NCI-H460 (cell line): ENCODE measurements around the gene EOGT. TPM values are rescaled to one million over a fixed set of nuclear protein-coding genes. Genes with fewer than 3 reads are reported as not detected.

Experiments
- DNase-seq: peaks from one replicate; pipeline ENCODE4 v3.0.0-alpha.2; 2016; ENCODE audit warnings: low read depth; ENCODE audit errors: extremely low read depth
- total RNA-seq: library from RNA; depleted of rRNA; stranded (reverse); fragments of >200 nt; shearing (Covaris generic); gene quantifications from 2 replicates; pipeline ENCODE4 v1.2.3, GENCODE V29; 2014

The EOGT gene
- total RNA-seq, 1 experiment from 2014 or later = 30.7 TPM

DNA sequence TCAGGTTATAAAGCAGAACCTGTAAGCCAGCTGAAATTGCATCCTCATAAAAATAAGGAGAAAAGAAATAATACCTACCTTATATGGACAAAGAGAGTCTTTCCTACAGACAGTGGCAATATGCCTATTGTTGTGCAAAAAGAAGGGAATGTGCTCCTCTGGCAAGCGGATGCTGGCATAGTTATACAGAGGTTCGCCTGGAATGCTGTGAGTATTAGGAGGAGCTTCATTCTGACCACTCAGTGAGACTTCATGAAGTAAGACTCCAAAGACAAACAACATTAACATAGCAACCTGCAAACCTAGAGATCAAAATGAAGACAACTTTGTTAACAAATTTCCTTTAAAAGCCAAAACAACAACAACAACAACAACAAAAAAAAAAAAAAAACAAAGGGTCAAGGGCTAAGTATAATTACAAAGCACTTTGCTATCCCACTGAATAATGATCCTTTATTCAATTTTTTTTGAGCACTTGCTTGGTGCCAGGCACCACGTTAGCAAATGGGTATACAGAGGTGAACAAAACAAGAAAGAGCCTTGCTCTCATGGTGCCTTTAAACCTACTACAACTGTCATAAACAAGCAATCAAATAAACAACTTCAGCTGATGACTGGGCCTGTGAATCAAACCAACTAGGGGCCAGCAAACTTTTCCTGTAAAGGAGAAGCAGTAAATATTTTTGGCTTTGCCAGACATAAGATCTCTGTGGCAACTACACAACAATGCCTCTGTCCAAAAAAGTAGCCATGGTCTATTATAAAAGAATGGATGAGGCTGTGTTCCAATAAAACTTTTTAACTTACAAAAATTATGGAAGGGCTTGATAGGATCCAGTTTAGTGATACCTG is 3.7 kb downstream of the EOGT start:
- no peak for DNase-seq

DNA sequence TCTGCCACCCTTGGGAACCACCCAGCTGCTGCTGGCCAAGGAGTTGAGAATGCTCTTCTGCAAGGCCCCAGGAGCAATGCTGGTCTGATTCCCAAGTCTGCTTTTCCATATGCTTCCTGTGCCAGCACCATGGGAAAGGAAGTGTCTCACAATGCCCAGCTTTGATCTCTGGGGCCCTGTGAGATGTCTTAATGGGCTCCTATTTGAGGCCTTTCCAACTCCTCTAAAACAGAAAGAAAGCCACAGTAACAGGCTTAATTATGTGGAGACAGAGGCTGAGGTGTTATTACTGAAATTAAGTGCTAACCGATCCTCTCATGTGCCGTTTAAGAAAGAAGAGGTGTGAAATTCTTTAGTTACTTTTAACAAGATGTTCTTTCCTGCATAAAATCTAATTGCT is 4.5 kb downstream of the EOGT start:
- DNase-seq = no peak

DNA sequence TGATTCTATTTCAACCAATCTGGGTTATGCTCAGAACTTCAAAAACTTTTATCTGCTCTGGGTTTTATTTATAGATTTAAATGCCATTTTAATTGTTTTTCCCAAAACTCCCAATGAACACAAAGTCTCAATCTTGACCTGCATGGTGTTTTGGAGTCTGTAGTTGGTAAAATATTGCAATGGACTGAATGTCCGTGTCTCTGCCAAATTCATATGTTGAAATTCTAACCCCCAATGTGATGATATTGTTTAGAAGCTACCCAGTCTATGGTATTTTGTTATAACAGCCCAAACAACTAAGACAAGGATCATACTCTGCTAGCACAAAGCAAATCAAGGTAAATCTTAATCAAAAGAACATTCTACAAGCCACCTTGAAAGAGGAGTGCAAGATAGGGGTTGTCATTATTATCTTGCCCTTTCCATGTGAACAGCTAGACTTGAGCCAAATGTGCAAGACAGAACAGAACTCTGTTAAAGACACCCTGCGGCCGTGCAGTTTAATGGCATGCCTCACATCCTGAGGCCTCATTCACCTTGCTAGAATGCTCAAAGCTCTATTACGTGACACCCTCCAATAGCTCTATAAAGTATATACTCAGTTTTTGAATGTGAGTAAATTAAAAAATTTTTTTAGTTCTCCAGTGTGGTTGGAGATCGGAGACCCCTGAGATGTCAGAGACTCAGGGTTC is 7.5 kb downstream of the EOGT start:
- no peak for DNase-seq

DNA sequence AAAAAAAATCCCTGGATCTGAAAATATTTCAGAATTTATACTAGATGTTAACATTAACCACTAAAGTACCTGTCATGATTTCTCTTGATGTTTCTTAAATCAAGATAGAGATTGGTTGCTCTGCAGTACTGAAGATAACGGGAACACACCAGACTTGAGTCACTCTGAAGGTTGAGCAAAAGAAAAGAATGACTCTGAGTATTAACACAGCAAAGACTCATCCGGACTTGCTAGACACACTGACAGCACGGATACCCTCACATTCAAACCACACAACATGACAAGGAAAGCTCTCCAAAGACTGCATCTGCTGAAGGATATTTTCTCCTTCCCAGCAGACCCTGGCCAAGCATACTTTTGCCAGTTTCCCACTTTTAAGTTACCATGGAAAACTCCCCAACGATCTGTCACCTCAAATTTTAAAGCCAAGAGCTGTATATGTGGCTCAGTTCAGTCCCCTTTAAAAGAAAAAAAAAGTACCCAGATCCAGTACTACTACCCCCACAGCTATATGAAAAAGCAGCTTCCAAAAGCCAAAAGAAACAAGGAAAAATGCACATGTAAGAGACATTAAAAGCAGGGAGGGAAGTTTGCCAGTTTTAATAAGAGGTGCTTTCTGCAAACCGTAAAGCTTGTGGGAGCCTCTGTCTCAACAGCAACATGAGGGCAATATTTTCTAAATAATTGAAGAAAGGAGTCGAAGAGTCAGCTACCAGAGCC is 8.3 kb downstream of the EOGT start:
- DNase-seq = no peak

DNA sequence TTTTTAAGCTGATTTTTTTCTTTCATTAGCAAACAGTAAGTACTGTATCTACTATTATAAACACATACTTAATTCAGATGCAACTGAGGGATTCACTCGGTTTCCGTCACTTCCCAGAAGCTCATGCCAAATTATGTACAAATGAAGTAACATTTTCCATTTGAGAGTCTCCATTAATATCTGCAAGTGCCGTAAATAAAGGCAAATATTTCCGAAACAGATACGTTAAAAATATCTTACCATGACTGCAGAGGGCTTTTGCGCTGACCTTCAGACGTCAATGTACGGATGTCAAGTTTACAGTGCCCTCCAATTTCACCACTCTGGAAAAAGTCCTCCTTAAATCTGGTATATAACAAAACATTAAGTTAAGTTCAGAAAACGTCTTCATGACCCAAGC is 9.3 kb downstream of the EOGT start:
- no peak for DNase-seq

DNA sequence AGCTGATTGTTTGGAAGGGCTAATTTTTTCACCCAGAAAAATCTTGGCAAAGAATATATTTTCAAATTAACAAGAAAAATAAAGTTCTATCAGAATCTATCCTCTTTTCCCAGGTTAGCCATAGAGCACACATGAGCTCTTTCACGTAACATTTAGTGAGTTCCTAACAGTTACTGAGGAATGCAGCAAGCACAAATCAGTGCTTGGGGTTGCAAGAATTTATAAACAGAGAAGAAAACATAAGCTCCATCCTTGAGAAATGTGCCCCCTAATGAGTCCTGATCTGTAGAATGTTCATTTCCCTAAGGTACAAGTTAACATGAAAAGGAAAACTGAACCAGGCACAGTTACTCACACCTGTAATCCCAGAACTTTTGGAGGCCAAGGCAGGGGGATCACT is 13.9 kb downstream of the EOGT start:
- no peak for DNase-seq

DNA sequence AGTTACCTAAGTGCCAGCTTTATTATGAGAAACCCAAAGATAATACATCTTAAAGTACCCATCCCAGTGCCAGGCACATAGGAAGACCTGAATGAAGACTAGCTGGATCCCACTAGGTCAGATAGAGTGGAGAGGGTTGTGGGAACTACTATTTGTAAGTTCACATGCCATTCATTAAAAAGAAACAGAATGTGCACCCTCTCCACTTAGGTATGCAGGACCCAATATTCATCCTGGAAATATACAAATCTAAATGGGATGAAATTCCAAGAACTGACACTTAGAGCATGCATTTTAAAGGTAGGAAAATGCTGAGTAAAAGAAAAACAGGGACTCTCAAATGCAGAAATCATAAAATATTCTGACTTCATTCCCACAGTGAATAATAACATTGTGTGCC is 14.3 kb downstream of the EOGT start:
- DNase-seq = no peak

DNA sequence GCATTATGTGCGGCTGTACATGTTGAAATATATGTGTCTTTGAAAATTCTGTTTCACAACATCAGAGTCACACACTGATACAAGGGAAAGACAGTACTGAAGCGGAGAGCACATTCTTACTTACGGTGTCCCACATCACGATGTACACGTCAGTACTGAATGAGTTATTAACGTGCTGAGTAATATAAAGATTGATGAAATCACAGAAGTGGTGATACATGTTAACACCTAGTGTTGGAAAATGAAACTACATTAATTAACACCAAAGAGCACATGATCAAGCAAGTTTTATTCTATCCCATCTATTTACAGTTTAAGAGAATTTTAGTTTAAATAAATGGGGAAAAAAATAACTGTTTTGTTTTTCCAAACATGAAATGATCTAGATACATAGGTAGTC is 15.6 kb downstream of the EOGT start:
- no peak for DNase-seq

DNA sequence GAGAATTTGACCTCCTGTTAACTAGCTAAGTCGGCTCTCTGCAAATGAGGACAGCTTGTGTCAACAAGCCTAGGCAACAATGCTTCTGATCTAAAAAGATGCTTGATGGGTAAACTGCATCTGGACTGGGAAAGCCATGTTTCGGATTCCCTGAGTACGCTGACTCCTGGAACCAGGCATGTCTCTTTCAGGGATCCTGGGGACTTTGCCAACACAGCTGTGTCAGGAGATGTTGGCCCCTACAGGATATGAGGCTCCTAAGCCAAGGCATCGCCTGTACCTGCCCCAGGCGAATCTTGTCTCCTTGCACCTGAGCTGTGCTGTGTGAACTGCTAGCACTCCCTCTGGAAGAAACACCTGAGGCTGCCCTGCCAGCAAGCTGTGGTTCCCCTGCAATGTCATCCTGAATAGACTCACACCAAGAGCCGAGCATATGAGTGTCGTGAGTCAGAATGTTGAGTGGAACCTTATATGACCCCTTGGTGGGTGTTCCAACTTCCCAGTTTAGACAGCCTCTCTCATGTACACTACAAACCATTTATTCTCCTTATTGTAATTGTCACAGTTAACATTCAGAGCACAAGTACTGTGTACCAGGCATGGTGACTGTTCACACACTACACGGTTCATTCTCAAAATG is 17.0 kb downstream of the EOGT start:
- DNase-seq = no peak

DNA sequence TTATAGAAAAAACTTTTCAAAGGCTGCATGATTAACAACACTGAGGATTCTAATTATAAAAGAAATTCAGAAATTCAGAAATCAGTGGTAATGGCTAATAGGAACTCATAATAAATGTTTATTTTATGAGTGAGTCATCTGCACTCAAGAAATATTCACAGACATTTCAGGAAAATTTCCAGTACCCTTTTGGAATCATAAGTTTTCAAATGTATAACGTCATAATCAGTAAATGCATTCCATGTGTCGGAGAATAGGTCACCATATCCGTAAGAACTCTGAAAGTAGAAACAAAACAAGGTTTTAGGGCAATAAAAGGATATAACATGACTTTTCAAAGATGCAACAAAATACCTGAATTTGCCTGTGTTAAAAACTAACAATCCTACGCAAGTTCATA is 24.7 kb downstream of the EOGT start:
- DNase-seq = no peak

DNA sequence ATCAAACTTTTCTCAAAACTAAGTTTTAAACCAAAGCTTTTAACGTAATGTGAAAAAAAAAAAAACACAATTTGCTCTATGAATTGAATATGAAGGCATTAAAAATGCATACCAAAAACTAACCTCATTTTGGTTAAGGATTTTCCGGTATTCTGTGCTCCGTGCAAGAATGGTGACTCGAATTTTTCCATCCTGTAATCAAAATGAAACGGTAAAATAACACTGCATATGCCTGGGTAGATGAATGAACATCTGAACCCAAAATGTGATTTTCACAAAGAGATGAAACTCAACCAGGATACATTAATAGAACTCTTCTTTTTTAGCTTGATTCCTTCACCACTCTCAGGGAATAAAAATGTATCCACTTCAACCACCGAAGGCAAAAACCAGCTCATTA is 26.2 kb downstream of the EOGT start:
- DNase-seq = no peak

DNA sequence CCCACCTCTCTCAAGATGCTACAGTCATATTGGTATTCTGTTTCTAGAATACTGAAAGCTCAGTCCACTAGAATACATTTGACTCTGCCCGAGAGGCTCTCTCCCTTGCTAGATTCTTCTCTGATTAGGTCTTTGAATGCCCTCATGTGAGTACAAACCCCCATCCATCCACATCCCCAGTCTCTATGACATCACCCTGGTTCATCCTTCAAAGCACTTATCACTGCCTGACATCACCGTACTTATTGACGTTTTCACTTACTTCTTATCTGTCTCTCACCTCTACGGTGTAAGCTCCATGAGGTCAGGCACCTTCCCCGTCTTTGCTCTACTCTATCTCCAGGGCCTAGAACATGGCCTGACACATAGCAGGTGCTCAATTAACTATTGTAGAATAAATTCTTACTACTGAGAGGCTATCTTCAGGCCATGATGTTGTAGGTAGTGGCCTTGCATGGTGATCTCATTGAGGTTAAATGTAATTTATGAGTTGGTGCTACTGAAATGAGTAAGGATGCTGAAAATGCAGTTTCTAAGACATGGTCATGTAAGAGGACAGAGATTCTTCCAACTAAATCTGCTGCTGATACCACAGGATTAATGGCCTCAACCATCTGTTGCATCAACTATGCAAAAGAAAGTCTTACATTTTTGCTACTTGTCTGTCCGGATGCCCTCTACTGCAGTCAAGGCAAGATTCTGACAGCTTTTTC is 26.8 kb downstream of the EOGT start:
- no peak for DNase-seq

DNA sequence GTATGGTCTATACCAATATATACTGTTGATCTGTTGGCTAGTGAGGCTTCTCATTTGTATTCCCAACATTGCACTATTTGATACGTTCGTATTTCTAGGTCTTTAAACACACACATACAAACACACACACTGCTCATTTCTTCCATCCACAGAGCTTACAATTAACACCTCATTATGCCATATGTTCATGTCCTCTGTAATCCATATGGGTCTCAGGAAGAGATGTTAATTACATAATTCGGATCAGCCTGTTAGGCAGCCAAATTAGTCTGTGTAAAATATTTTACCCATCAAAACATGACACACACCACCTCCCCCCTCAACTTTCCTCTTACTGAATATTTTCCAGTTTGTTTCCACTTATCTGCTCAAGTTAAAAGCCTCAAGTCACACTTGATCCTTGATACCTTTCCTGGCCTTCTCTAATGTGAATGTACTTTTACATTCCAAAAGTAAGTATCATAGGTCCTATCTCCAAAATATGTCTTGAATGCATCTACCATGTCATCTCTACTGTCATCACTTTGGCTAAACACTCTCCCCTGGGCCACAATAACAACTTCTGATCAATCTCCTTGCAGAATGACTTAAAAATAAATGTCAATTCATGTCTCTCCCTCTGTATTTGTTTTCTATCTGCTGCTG is 28.2 kb downstream of the EOGT start:
- DNase-seq = no peak

DNA sequence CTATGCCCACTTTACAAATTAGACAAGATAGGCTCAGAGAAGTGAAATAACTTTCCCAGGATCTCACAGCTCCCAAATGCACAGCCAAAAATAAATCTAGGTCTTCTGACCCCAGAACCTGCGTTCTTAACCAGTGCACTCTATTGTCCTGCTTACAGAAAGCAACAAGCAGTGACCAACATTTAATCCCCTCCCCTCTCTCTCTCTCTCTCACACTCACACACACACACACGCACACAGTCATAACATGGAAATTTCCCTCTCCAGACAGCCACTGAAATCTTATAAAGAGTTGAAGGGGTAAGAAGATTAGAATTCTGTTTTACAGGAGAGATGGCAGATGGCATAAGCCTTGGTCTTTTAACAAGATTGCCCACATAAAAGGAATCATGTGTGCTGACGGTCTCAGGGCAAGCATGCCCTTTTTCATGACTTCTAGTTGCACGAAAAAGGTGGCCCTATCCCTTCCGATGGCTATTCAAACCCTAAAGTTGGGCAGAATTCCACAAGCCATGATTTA is 29.4 kb downstream of the EOGT start:
- DNase-seq = no peak

DNA sequence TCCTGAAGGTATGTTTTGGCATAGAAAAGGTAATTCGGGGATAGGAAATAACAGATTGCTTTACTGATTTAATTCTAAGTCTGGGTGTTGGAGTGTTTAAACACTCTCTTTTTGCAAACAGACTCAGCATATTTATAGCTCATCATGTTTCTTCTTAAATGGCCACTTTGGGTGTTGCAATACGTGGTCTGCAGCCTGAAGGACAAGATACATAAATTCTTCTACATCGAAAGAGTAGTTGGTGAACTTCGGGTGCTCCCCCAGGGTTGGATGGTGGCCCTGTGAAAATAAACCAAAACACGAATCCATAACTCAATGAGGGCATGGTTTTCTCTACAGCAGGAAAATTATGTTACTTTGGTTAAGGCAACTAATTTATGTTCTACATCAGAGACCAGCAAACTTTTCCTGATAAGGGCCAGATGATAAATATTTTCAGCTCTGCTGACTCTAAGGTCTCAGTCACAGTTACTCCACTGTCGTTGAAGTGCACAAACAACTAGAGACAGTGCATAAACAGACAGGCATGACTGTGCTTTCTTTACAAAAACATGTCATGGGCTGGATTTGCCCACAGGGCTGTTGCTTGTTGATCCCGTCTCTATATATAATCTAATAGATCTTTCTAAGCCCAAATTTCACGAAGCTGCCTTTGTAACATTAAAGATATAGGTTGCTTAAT is 35.9 kb downstream of the EOGT start:
- no peak for DNase-seq

DNA sequence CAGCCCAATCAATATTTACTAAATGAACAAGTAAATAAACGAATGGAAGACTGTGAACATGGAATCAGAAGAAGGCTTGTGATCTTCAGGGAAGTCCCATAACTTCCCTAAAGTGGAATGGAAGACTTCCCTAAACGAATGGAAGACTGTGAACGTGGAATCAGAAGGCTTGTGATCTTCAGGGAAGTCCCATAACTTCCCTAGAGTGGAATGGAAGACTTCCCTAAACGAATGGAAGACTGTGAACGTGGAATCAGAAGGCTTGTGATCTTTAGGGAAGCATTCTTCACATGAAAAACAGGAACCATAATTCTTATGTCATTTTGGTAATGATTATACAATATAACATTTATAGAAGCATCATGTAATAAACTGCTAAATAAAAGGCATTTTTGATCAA is 38.8 kb downstream of the EOGT start:
- DNase-seq = no peak

DNA sequence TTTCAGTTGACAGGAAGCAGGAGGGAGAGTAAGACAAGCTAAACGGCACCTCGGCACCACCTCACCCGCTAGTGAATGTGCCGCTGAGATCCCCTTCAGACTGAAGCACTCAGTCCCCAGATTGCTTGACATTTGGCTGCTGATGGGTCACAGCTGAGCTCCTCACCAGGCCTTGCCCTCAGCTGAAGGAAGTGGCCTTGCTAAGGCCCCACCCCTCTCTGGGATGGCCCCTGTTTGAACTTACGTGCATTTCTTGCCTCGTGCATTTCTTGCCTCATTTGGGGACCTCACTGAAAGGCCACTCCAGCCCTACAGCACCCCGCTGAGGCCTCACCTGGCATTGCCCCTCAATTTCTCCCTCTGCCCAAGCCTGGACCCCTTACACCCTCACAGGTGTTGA is 39.8 kb downstream of the EOGT start:
- DNase-seq = no peak

DNA sequence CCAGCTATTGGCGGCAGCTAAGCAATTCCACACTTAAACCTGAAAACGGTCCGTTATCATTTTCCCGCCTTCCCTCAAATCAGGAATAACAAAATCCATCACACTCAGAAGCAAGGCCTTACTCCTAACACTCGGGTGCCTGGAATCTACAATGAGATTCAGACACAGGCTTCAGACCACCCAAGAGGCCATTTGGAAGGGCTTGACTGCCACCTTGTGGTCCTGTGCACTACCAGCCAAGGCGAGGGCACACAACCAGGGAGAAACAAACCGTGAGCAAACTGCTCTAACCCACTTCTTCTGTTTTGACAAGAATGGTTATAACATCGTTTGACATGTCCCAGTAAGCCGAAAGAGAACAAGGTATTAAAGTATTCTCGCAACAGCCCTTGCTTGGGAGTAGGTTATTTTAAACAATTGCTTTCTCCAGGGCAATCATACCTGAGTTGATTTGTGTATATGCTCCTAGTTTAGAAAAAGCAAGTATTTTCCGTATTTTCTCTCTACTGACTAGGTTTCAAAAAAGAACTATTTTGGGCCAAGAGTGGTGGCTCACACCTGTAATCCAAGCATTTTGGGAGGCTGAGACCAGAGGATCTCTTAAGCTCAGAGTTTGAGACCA is 41.0 kb downstream of the EOGT start:
- DNase-seq = peak; percentile 46

DNA sequence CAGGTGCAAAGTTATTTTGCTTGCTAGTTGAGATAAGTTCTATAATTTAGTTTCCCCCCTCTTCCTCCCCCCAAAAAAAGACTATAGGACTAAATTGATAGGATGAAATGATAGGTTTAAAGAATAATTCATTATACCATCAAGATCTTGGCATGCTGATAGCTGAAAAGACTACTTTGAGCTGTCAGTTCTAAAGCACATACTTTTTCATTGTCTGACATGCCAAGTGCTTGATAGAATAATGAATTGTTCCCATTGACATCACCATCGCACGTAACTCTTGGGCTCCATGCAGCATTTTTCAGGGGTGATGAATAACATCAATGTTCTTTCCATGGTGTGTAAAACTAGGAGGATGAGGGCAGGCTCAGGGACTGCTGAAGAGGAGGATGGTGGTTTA is 48.8 kb downstream of the EOGT start:
- DNase-seq = no peak
